Duodenal mucosa (tissue), 2 donors: ENCODE data around the gene MDFIC2.
"Not testable (repeated sequence)": the region's sequence is repeated elsewhere in the genome, so short reads cannot be mapped to it uniquely, and the experiment has no call there.

Experiments
- H3K27ac ChIP-seq: one replicate; pipeline ENCODE4 v1.7.0; 2013; ENCODE audit warnings: low read depth, low read length
- H3K27me3 ChIP-seq, 2 donors: one replicate each; pipeline ENCODE4 v1.7.0; 2013; ENCODE audit warnings: low read length in 2 of 2, control low read depth in 1 of 2; ENCODE audit not compliant: insufficient read depth in 2 of 2, control insufficient read depth in 1 of 2
- H3K36me3 ChIP-seq, 2 donors: one replicate each; pipeline ENCODE4 v1.7.0; 2013; ENCODE audit warnings: low read length in 2 of 2, control low read depth in 1 of 2; ENCODE audit not compliant: insufficient read depth in 2 of 2, control insufficient read depth in 1 of 2
- H3K4me1 ChIP-seq, 2 donors: one replicate each; pipeline ENCODE4 v1.7.0; 2013; ENCODE audit warnings: low read length in 2 of 2, control low read depth in 1 of 2; ENCODE audit not compliant: insufficient read depth in 2 of 2, control insufficient read depth in 1 of 2
- H3K4me3 ChIP-seq, 2 donors: one replicate each; pipeline ENCODE4 v1.7.0; 2013; ENCODE audit warnings: low read length in 2 of 2, low read depth in 1 of 2
- H3K9ac ChIP-seq, 2 donors: one replicate each; pipeline ENCODE4 v1.7.0; 2013; ENCODE audit warnings: low read length in 2 of 2, low read depth in 1 of 2
- H3K9me3 ChIP-seq, 2 donors: one replicate each; pipeline ENCODE4 v1.7.0; 2013; ENCODE audit warnings: low read length in 2 of 2, control low read depth in 1 of 2; ENCODE audit not compliant: control insufficient read depth in 1 of 2

MDFIC2 gene

DNA sequence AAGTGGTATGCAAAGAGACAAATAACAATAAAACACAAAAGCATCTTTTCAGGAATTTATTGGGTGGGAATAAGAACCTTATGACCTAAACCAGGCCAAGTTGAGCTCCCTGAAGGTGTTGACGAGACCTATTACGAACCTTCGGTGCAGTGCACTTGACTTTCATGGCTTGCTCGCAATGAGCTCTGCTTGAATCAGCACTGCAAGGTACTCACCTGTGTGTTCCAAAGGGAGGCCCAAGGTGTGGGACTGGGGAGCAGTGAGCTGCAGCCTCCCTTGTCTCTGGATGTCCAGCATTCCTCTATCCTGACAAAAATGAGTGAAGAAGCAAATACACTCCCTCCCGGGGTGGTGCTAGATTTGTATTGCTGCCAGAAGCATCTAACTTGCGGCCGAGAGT is at the start of gene MDFIC2:
Gene MDFIC2 (minus strand): TSS at position 303 of the 400 bp plus-strand sequence. CDS start 665 bp downstream, outside the sequence.
- Histone ChIP-seq H3K9me3 (no peaks in the 10 kb centered on the region), H3K4me1 (no peaks in the 10 kb centered on the region), H3K27me3 (no peaks in the 10 kb centered on the region), H3K36me3 (no peaks in the 10 kb centered on the region), H3K9ac (no peak within 1 kb of the TSS), H3K27ac (no peak within 1 kb of the TSS), H3K4me3 (no peak within 1 kb of the TSS)

DNA sequence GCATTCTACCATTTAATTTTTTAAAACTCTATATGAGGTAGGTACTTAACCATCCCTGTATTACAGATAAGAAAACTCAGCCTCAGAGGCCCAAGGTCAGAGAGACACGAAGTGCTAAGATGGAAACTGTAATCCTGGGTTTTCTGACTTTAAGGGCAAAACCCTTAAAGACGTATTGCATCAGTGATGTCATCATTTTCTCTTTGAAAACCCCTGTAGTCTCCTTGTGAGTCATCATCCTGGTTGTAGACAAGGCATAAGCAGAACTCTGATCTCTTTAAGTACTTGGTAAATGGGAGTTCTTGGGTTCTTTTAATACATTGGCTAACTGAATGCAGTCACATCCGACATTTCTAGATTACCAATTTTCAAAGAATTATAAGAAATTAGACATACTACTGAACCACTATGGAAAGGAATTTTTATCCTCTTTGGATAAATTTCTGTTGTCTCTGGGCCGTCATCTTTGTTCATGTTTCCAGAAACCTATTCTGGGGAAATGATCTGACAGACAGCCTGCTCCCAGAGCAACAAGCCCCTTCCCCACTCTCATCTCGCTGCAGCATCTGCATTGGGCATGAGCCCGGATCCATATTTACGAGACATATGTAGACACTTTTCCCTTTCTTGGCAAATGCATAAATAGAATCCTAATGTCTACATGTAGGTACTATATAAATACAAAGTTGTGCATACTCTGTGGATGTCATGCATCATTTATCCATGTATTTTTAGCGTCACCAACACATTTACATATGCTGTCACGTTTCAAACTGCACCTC is 48.7 kb upstream of the MDFIC2 start:
- peaks cover 0 to 4% of the 10 kb centered on the region in 2 donors for H3K9me3 ChIP-seq
- H3K36me3 ChIP-seq = no peaks in the 10 kb centered on the region
- no peaks in the 10 kb centered on the region for H3K27me3 ChIP-seq
- H3K4me3 ChIP-seq = no peak overlapping the region
- H3K27ac ChIP-seq = no peak overlapping the region
- no peaks in the 10 kb centered on the region for H3K4me1 ChIP-seq
- no peak overlapping the region for H3K9ac ChIP-seq

DNA sequence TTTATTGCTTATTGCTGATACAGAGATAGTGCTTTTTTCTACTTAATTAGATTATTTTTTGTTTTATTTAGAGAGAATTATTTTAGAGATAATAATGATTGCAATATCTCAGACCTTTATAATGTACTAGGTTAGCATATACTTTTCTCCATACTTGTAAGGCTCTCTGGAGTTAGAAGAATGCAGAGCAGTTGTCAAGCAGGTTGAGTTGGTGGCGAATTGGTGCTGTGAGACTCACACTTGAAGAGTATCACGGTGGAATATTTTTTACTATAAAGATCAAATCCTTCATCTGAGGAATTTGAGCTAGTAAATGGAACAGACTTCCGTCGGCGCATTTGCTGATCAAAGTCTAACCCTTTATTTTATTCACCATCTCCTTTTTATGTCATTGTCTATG is 47.3 kb upstream of the MDFIC2 start:
- H3K27me3 ChIP-seq = no peaks in the 10 kb centered on the region
- H3K9me3 ChIP-seq = peaks cover 0 to 4% of the 10 kb centered on the region in 2 donors
- H3K36me3 ChIP-seq = no peaks in the 10 kb centered on the region
- no peaks in the 10 kb centered on the region for H3K4me1 ChIP-seq
- H3K4me3 ChIP-seq = no peak overlapping the region
- no peak overlapping the region for H3K27ac ChIP-seq
- no peak overlapping the region for H3K9ac ChIP-seq

DNA sequence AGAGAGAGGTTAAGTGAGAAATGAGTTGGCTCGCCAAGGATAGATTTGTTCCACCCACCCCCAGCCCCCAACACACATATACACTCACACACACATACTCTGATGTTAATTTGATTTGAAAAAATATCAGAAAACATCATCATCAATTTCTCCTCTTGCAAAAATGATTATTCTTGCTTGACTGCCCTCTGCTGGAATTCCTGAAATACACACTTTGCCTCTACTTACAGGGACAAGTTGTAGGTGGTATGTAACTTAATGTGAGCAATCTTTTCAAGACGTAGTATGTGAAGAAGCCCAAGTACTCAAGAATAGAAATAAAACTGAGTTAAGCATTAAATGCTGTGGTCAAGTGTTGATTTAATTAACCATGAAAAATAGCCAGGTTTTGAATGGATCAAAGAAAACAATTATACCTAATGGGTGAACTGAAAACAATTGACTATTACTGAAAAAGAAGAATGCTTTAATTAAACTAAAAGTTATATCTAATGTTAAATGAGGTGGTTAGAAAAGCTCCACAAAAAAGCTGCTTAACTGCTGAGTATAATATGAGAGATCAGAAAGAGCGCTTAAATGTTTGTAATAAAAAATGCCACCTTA is 46.6 kb upstream of the MDFIC2 start:
- Histone ChIP-seq H3K36me3 (no peaks in the 10 kb centered on the region), H3K27me3 (no peaks in the 10 kb centered on the region), H3K4me1 (no peaks in the 10 kb centered on the region), H3K9me3 (peaks cover 0 to under 1% of the 10 kb centered on the region in 2 donors), H3K9ac (no peak overlapping the region), H3K4me3 (no peak overlapping the region), H3K27ac (no peak overlapping the region)

DNA sequence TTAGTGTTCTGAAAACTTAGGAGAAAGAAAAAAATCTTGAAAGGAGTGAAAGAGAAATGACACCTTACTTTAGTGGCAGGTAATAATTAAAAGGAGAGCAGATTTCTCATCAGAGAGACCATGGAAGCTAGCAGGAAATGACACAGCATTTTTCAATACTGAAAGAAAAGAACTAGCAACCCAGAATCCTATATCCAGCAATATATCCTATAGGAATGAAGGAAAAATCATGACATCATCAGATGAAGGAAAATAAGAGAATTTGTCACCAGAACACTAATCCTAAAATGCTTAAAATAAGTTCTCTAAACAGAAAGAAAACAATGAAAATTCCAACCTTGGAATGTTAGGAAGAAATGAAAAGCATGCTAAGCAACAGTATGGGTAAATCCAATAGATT is 39.8 kb upstream of the MDFIC2 start:
- Histone ChIP-seq H3K27ac (no peak overlapping the region), H3K9me3 (peaks cover 0 to 3% of the 10 kb centered on the region in 2 donors), H3K9ac (no peak overlapping the region), H3K4me3 (no peak overlapping the region), H3K4me1 (no peaks in the 10 kb centered on the region), H3K27me3 (no peaks in the 10 kb centered on the region), H3K36me3 (no peaks in the 10 kb centered on the region)

DNA sequence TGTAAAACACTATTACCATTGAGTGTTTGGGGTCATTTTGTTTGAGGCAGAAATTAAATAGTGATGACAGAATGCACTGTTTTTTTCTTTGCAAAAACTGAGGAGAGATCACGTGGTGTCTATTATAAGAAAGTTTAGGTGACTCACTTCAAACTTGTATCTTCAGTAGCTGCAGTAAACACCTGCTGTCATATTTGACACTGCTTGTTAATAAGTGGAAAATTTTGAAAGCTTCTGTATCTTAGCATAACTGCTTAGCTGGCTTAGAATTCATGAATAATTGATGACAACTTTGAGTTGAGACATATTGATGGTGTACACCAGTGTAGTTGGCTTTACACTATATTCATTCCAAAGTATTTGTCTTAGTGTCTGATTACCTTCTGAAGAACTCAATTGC is 29.7 kb upstream of the MDFIC2 start:
- no peak overlapping the region for H3K4me3 ChIP-seq
- no peaks in the 10 kb centered on the region for H3K36me3 ChIP-seq
- H3K9me3 ChIP-seq = no peaks in the 10 kb centered on the region
- no peak overlapping the region for H3K9ac ChIP-seq
- H3K27me3 ChIP-seq = no peaks in the 10 kb centered on the region
- no peaks in the 10 kb centered on the region for H3K4me1 ChIP-seq
- H3K27ac ChIP-seq = no peak overlapping the region

DNA sequence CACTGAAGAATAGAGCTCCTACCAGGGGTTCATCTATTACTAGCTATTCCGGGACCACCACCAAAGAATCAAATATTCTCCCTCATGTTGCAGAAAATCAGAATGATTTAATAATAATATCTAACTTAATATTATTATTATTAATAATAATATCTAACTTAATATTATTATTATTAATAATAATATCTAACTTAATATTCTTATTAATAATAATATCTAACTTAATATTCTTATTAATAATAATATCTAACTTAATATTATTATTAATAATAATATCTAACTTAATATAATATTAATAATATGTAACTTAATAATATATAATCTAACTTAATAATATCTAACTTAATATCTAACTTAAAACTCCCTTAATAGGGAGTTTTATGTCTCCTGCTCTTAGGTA is 24.4 kb upstream of the MDFIC2 start:
- not testable (repeated sequence) for H3K9me3 ChIP-seq, H3K9ac ChIP-seq

DNA sequence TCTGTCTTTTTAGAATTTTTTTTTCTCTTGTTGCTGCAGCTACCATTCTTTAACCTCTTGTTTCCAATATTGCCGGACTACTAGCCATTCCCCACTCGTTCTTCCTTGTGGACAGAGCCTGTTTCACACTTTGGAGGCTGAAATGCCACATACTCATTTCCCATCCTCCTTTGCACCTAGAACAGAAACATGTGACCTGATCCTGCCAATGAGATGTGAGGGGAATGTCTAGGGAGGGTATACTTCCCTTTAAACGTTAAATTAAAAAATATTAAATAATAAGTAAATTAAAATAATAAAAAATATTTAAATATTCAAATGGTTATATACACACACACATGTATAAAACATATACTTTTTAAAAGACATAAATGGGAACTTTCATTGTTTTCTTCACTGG is 20.6 kb upstream of the MDFIC2 start:
- no peaks in the 10 kb centered on the region for H3K27me3 ChIP-seq
- H3K9me3 ChIP-seq = no peaks in the 10 kb centered on the region
- H3K36me3 ChIP-seq = no peaks in the 10 kb centered on the region
- no peak overlapping the region for H3K9ac ChIP-seq
- H3K27ac ChIP-seq = no peak overlapping the region
- no peak overlapping the region for H3K4me3 ChIP-seq
- no peaks in the 10 kb centered on the region for H3K4me1 ChIP-seq

More for the DNA sequence above, 24.4 kb upstream of the MDFIC2 start:
- H3K27me3 ChIP-seq, H3K4me1 ChIP-seq, H3K4me3 ChIP-seq, H3K27ac ChIP-seq, H3K36me3 ChIP-seq: not testable (repeated sequence)

DNA sequence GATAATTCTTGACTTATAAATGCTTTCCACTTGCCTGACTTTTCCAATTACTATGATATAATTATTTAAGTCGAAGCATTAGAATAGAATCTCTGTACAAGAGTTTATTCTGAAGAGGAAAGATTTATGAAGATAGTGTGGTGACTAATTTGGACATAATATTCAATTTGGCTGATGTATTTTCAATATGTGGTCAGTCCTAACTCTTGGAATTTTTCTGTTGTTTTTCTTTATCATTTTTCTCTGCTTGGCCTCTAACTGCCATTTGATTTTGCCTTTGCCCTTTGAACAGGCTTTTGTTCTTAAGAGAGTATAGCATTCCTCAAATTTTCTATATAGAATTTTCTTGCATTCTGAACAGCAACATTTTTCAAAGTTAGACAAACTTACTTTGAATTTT is 2.6 kb upstream of the MDFIC2 start:
- H3K27ac ChIP-seq = no peak overlapping the region
- no peaks in the 10 kb centered on the region for H3K9me3 ChIP-seq
- H3K27me3 ChIP-seq = no peaks in the 10 kb centered on the region
- no peaks in the 10 kb centered on the region for H3K4me1 ChIP-seq
- H3K9ac ChIP-seq = no peak overlapping the region
- H3K4me3 ChIP-seq = no peak overlapping the region
- no peaks in the 10 kb centered on the region for H3K36me3 ChIP-seq

DNA sequence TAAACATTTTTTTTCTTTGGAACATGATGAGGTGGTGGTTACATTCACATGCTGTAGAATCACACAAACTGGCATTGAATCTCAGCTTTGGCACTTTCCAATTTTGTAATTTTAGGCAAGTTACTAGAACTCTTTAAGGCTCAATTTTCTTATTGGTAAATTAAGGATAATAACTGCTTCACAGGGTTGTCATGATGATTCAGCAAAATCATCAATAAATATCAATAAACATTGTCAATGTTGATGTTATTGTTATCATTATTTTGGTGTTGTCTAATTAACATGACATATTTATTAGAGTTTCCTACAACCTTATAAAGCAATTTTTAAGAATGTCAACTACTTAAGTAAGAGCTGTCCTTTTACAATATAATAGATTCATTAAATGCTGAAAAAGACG is 1.6 kb downstream of the MDFIC2 start:
- no peaks in the 10 kb centered on the region for H3K9me3 ChIP-seq
- H3K27me3 ChIP-seq = no peaks in the 10 kb centered on the region
- H3K4me3 ChIP-seq = no peak overlapping the region
- no peak overlapping the region for H3K9ac ChIP-seq
- no peaks in the 10 kb centered on the region for H3K36me3 ChIP-seq
- no peaks in the 10 kb centered on the region for H3K4me1 ChIP-seq
- H3K27ac ChIP-seq = no peak overlapping the region
